ENCODE data around the gene MIXL1.

DNA sequence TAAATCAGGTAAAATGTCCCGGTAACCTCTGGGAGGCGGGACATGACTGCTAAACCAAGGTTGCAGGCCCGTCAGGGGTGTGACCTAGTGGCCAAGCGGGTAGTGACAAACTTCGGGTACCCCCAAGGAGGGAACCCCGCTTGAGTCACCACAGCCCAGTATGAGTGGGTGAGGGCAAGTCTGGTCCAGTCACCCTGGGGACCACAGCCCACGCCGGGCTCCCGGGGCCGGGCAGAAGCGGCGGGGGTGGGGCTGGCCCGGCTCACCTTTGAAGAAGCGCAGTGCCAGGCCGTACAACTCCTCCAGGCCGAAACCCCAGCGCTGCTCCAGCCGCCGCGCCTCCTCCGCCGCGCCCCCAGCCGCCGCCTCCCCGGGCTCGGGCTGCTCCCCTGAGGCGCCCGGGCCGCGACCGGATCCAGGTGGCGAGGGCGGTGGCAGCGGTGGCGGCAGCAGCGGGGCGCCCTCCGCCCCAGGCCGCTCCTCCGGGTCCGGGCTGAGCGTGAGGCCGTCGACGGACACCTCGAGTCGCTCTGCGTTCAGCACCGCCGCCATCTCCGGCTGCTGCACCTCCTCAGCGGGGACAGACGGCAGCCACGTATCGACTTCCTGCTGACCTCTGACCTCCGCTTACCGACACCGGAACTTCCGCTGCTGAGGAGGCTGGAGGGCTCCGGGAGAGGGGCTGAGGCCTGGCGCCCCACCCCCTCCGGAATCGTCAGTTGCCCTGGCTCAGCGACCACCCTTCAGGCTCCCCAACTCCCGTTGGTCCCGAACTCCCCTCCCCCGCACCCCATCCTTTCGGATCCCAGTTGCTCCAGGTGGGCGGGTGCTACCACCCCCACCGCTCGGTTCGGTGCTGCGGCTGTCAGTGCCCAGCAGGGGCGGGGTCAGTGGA, 37.1 kb upstream of the MIXL1 start, which contains the start of gene ACBD3:
- TF ChIP-seq, protein P1, sequence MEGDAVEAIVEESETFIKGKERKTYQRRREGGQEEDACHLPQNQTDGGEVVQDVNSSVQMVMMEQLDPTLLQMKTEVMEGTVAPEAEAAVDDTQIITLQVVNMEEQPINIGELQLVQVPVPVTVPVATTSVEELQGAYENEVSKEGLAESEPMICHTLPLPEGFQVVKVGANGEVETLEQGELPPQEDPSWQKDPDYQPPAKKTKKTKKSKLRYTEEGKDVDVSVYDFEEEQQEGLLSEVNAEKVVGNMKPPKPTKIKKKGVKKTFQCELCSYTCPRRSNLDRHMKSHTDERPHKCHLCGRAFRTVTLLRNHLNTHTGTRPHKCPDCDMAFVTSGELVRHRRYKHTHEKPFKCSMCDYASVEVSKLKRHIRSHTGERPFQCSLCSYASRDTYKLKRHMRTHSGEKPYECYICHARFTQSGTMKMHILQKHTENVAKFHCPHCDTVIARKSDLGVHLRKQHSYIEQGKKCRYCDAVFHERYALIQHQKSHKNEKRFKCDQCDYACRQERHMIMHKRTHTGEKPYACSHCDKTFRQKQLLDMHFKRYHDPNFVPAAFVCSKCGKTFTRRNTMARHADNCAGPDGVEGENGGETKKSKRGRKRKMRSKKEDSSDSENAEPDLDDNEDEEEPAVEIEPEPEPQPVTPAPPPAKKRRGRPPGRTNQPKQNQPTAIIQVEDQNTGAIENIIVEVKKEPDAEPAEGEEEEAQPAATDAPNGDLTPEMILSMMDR (IDR thresholded peaks at IDR 0.05): peak in 4 of 6 experiments; percentile 16 to 48 (median 38)
- TF ChIP-seq POLR2A (IDR thresholded peaks at IDR 0.05): peak in 3 of 4 donors; percentile 85 to 96 (median 89)
- TF ChIP-seq POLR2AphosphoS5 (IDR thresholded peaks at IDR 0.05): peak; percentile 98

All from upper lobe of left lung (tissue), 4 donors.